GM23338 (cell line): ENCODE results near the gene ZBTB7C. TPM values are rescaled to one million over a fixed set of nuclear protein-coding genes. Genes with fewer than 3 reads are reported as not detected.

ENCODE experiments used
- ATAC-seq: fragments of 200-7000 bp; cut with Tn5 transposase; 3 replicates; pipeline ENCODE4 v1.9.1; 2020
- DNase-seq: peaks from one replicate; pipeline ENCODE4 v3.0.0-alpha.2; 2015; ENCODE audit warnings: low spot score
- H2AFZ ChIP-seq: fragments of 200-600 bp; sonication (generic); 2 replicates; pipeline ENCODE4 v1.8.0; 2016; ENCODE audit warnings: antibody characterized with exemption, mild to moderate bottlenecking, moderate library complexity
- H3F3A ChIP-seq: fragments of 200-600 bp; sonication (generic); replicated peaks from 2 replicates; pipeline ENCODE4 v1.8.0; 2017; ENCODE audit warnings: antibody characterized with exemption, mixed run types, low read depth
- H3K27ac ChIP-seq: fragments of 200-600 bp; sonication (generic); 2 replicates; pipeline ENCODE4 v1.6.1; 2016; ENCODE audit warnings: low read depth
- H3K27me3 ChIP-seq: fragments of 200-600 bp; sonication (generic); 2 replicates; pipeline ENCODE4 v1.8.0; 2016; ENCODE audit warnings: mild to moderate bottlenecking, mixed run types, moderate library complexity; ENCODE audit not compliant: insufficient read depth
- H3K36me3 ChIP-seq: fragments of 200-600 bp; sonication (generic); 2 replicates; pipeline ENCODE4 v1.8.0; 2016; ENCODE audit warnings: mild to moderate bottlenecking; ENCODE audit not compliant: insufficient read depth
- H3K4me1 ChIP-seq: fragments of 200-600 bp; sonication (generic); 2 replicates; pipeline ENCODE4 v1.8.0; 2016; ENCODE audit warnings: mild to moderate bottlenecking, moderate library complexity; ENCODE audit not compliant: insufficient read depth
- H3K4me2 ChIP-seq: fragments of 200-600 bp; sonication (generic); 2 replicates; pipeline ENCODE4 v1.7.1; 2017; ENCODE audit warnings: mixed run types
- H3K4me3 ChIP-seq: fragments of 200-600 bp; sonication (generic); 2 replicates; pipeline ENCODE4 v1.6.1; 2016; ENCODE audit warnings: mixed run types
- H3K79me2 ChIP-seq: fragments of 200-600 bp; sonication (generic); replicated peaks from 2 replicates; pipeline ENCODE4 v1.8.0; 2017; ENCODE audit warnings: mild to moderate bottlenecking; ENCODE audit not compliant: insufficient read depth
- H3K9me2 ChIP-seq: fragments of 200-600 bp; sonication (generic); 2 replicates; pipeline ENCODE4 v1.8.0; 2017; ENCODE audit not compliant: insufficient read depth
- H4K20me1 ChIP-seq: fragments of 200-600 bp; sonication (generic); replicated peaks from 2 replicates; pipeline ENCODE4 v1.8.0; 2017; ENCODE audit warnings: mild to moderate bottlenecking; ENCODE audit not compliant: insufficient read depth
- H3K27ac Mint-ChIP-seq: 2 replicates; pipeline ENCODE4 v1.8.0; 2020; ENCODE audit warnings: inconsistent platforms, mild to moderate bottlenecking, moderate library complexity, mixed read lengths
- H3K27me3 Mint-ChIP-seq: 3 replicates; pipeline ENCODE4 v1.8.0; 2022; ENCODE audit warnings: low read depth, mild to moderate bottlenecking, moderate library complexity, mixed read lengths, inconsistent platforms; ENCODE audit not compliant: insufficient read depth, poor library complexity
- H3K36me3 Mint-ChIP-seq: 3 replicates; pipeline ENCODE4 v1.8.0; 2021; ENCODE audit warnings: low read depth, mild to moderate bottlenecking, inconsistent platforms, moderate library complexity, mixed read lengths
- H3K4me1 Mint-ChIP-seq: 3 replicates; pipeline ENCODE4 v1.8.0; 2020; ENCODE audit warnings: mild to moderate bottlenecking, inconsistent platforms, mixed read lengths
- H3K4me3 Mint-ChIP-seq: 3 replicates; pipeline ENCODE4 v1.8.0; 2021; ENCODE audit warnings: moderate library complexity, mild to moderate bottlenecking, inconsistent platforms, mixed read lengths
- H3K9me3 Mint-ChIP-seq: 3 replicates; pipeline ENCODE4 v1.8.0; 2020; ENCODE audit warnings: moderate library complexity, mild to moderate bottlenecking, inconsistent platforms, mixed read lengths
- CREB1 ChIP-seq: fragments of 250-450 bp; sonication (Bioruptor Pico); IDR thresholded peaks from 2 replicates; pipeline ENCODE4 v1.5.0; 2020; ENCODE audit warnings: low read depth, mild to moderate bottlenecking, moderate library complexity
- ETS1 ChIP-seq: IDR thresholded peaks from 2 replicates; pipeline ENCODE4 v1.6.1; 2016; ENCODE audit warnings: antibody characterized with exemption
- EZH2phosphoT487 ChIP-seq: fragments of 200-600 bp; sonication (generic); IDR thresholded peaks from one replicate; pipeline ENCODE4 v1.8.1; 2018; ENCODE audit warnings: antibody characterized with exemption; ENCODE audit not compliant: unreplicated experiment
- JUNB ChIP-seq: IDR thresholded peaks from one replicate; pipeline ENCODE4 v1.6.1; 2016; ENCODE audit warnings: antibody characterized with exemption; ENCODE audit not compliant: unreplicated experiment
- NANOG ChIP-seq: IDR thresholded peaks from 2 replicates; pipeline ENCODE4 v1.6.1; 2016; ENCODE audit warnings: antibody characterized with exemption, borderline replicate concordance
- STAT1 ChIP-seq: IDR thresholded peaks from one replicate; pipeline ENCODE4 v1.6.1; 2016; ENCODE audit warnings: antibody characterized with exemption; ENCODE audit not compliant: unreplicated experiment
- ZNF114 ChIP-seq: fragments of 250-450 bp; sonication (Bioruptor Pico); IDR thresholded peaks from 2 replicates; pipeline ENCODE4 v1.5.0; 2020; ENCODE audit warnings: mild to moderate bottlenecking, moderate library complexity
- ZNF331 ChIP-seq: fragments of 250-450 bp; sonication (Bioruptor Pico); IDR thresholded peaks from 2 replicates; pipeline ENCODE4 v1.5.0; 2020; ENCODE audit warnings: low read depth, mild to moderate bottlenecking, moderate library complexity
- polyA plus RNA-seq: library from polyadenylated mRNA; unstranded; fragments of >200 nt; fragmentation: Nextera tagmentation; extraction: Ambion mirVana; gene quantifications from 2 replicates; pipeline ENCODE4 v1.2.1, GENCODE V29; 2016
- total RNA-seq: library from RNA; depleted of rRNA; stranded (reverse); fragments of >200 nt; shearing (Covaris generic); gene quantifications from 2 replicates; pipeline ENCODE4 v1.2.3, GENCODE V29; 2014
- TF ChIP-seq, protein P1 (sequence below), 2 experiments: fragments of 200-600 bp in 1 of 2; sonication (generic) in 1 of 2; conservative IDR thresholded peaks; 2 replicates each; pipeline versions ENCODE4 v1.5.1 to v1.6.1; 2016 to 2017; ENCODE audit warnings: antibody characterized with exemption in 2 of 2, low read depth in 2 of 2, mild to moderate bottlenecking in 2 of 2, moderate library complexity in 1 of 2

ZBTB7C gene
- total and polyA plus RNA-seq, 2 experiments from 2014 or later, result 0.03 to 0.14 TPM

GRCh38 chr18:48164701-48165100 is 244.5 kb downstream of the ZBTB7C start:
- no peak overlapping the region for H3K27ac ChIP-seq

GRCh38 chr18:48164116-48164515 is 245.1 kb downstream of the ZBTB7C start:
- no peaks in the 10 kb centered on the region for H3K9me3 Mint-ChIP-seq

More at GRCh38 chr18:48164701-48165100, 244.5 kb downstream of the ZBTB7C start:
- Mint-ChIP-seq H3K27me3 (peaks cover 11% of the 10 kb centered on the region), H3K36me3 (no peaks in the 10 kb centered on the region), H3K27ac (no peak overlapping the region), H3K4me3 (no peak overlapping the region), H3K9me3 (no peaks in the 10 kb centered on the region), H3K4me1 (peaks cover 25% of the 10 kb centered on the region)
- H3K9me2 ChIP-seq, result no peaks in the 10 kb centered on the region
- no peaks in the 10 kb centered on the region for H3K36me3 ChIP-seq
- no peaks in the 10 kb centered on the region for H4K20me1 ChIP-seq
- no peaks in the 10 kb centered on the region for H3F3A ChIP-seq
- H3K79me2 ChIP-seq, result no peaks in the 10 kb centered on the region
- no peak for ATAC-seq
- no peak for DNase-seq
- peaks cover 19% of the 10 kb centered on the region for H3K4me1 ChIP-seq
- no peak overlapping the region for H2AFZ ChIP-seq
- H3K4me3 ChIP-seq, result no peak overlapping the region
- TF ChIP-seq, protein P1, sequence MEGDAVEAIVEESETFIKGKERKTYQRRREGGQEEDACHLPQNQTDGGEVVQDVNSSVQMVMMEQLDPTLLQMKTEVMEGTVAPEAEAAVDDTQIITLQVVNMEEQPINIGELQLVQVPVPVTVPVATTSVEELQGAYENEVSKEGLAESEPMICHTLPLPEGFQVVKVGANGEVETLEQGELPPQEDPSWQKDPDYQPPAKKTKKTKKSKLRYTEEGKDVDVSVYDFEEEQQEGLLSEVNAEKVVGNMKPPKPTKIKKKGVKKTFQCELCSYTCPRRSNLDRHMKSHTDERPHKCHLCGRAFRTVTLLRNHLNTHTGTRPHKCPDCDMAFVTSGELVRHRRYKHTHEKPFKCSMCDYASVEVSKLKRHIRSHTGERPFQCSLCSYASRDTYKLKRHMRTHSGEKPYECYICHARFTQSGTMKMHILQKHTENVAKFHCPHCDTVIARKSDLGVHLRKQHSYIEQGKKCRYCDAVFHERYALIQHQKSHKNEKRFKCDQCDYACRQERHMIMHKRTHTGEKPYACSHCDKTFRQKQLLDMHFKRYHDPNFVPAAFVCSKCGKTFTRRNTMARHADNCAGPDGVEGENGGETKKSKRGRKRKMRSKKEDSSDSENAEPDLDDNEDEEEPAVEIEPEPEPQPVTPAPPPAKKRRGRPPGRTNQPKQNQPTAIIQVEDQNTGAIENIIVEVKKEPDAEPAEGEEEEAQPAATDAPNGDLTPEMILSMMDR (conservative IDR thresholded peaks at IDR 0.05; ENCODE audit: low read depth in 2 of 2), result no peak
- TF ChIP-seq EZH2phosphoT487, result no peak
- no peak for TF ChIP-seq ZNF114
- no peak for TF ChIP-seq ETS1
- peaks cover 18% of the 10 kb centered on the region for H3K27me3 ChIP-seq
- no peak overlapping the region for H3K4me2 ChIP-seq

More at GRCh38 chr18:48164116-48164515, 245.1 kb downstream of the ZBTB7C start:
- no peak overlapping the region for H2AFZ ChIP-seq
- no peaks in the 10 kb centered on the region for H3K36me3 ChIP-seq
- no peaks in the 10 kb centered on the region for H3K9me2 ChIP-seq
- H3K27me3 ChIP-seq, result peaks cover 24% of the 10 kb centered on the region
- no peak overlapping the region for H3K4me3 ChIP-seq
- TF ChIP-seq STAT1 (no peak), ZNF331 (CRISPR knock-in tag) (no peak), JUNB (no peak), ZNF114 (no peak), NANOG (no peak), ETS1 (no peak), EZH2phosphoT487 (no peak), CREB1 (CRISPR knock-in tag) (no peak)
- TF ChIP-seq, protein P1 (conservative IDR thresholded peaks at IDR 0.05; ENCODE audit: low read depth in 2 of 2), result no peak
- Mint-ChIP-seq H3K27ac (no peak overlapping the region), H3K4me3 (no peak overlapping the region), H3K4me1 (peaks cover 25% of the 10 kb centered on the region), H3K36me3 (no peaks in the 10 kb centered on the region), H3K27me3 (peaks cover 13% of the 10 kb centered on the region)
- H4K20me1 ChIP-seq, result no peaks in the 10 kb centered on the region
- H3K4me1 ChIP-seq, result peaks cover 19% of the 10 kb centered on the region
- H3K79me2 ChIP-seq, result no peaks in the 10 kb centered on the region
- no peak overlapping the region for H3K27ac ChIP-seq
- no peak overlapping the region for H3K4me2 ChIP-seq
- no peak for ATAC-seq
- H3F3A ChIP-seq, result no peaks in the 10 kb centered on the region
- DNase-seq, result no peak
